NOMO-1 (cell line): ENCODE results near the gene GTF2I.
"Not testable (repeated sequence)": the region's sequence is repeated elsewhere in the genome, so short reads cannot be mapped to it uniquely, and the experiment has no call there.

ENCODE experiments used
- DNase-seq, 2 experiments: peaks; one replicate each; lab custom pipeline; 2025; ENCODE audit not compliant: unreplicated experiment in 2 of 2; lab: John Stamatoyannopoulos, UW

Gene GTF2I

GRCh38 chr7:74656441-74656836 lies 1.1 kb upstream of the GTF2I start:
- DNase-seq = peak; percentile 78 to 82

GRCh38 chr7:74656837-74657691 lies 454 bp upstream of the GTF2I start:
- DNase-seq = peak; percentile 100

- DNase-seq = peak; percentile 99 to 100
These were observed 873 bp downstream of the GTF2I start for GRCh38 chr7:74658178-74659004.

- DNase-seq = peak in 1 of 2 experiments; percentile 26
These were observed 2.7 kb downstream of the GTF2I start for GRCh38 chr7:74660202-74660601.

- DNase-seq = not testable (repeated sequence)
These were observed 4.6 kb downstream of the GTF2I start for GRCh38 chr7:74661836-74662794.

GRCh38 chr7:74665296-74665938 lies 7.9 kb downstream of the GTF2I start:
- no peak for DNase-seq

- DNase-seq = not testable (repeated sequence)
These were observed 9.5 kb downstream of the GTF2I start for GRCh38 chr7:74667013-74667412.

- not testable (repeated sequence) for DNase-seq
These were observed 10.0 kb downstream of the GTF2I start for GRCh38 chr7:74667520-74667919.

GRCh38 chr7:74671602-74672001 lies 14.1 kb downstream of the GTF2I start:
- no peak for DNase-seq

- no peak for DNase-seq
These were observed 14.9 kb downstream of the GTF2I start for GRCh38 chr7:74672343-74672915.

- no peak for DNase-seq
These were observed 16.6 kb downstream of the GTF2I start for GRCh38 chr7:74674166-74674565.

GRCh38 chr7:74682829-74683228 lies 25.3 kb downstream of the GTF2I start:
- DNase-seq = no peak

- DNase-seq = no peak
These were observed 26.3 kb downstream of the GTF2I start for GRCh38 chr7:74683799-74684198.

- DNase-seq = no peak
These were observed 27.0 kb downstream of the GTF2I start for GRCh38 chr7:74684473-74684872.

GRCh38 chr7:74684921-74685320 lies 27.4 kb downstream of the GTF2I start:
- DNase-seq = no peak

- no peak for DNase-seq
These were observed 33.0 kb downstream of the GTF2I start for GRCh38 chr7:74690474-74690873.

- DNase-seq = not testable (repeated sequence)
These were observed 46.9 kb downstream of the GTF2I start for GRCh38 chr7:74704419-74704818.

GRCh38 chr7:74707238-74707637 lies 49.7 kb downstream of the GTF2I start:
- no peak for DNase-seq

GRCh38 chr7:74708569-74709275 lies 51.2 kb downstream of the GTF2I start:
- no peak for DNase-seq
